Central memory CD4-positive, alpha-beta T cell (primary cell): ENCODE measurements around the gene TRPV3.
"Not testable (repeated sequence)": the region's sequence is repeated elsewhere in the genome, so short reads cannot be mapped to it uniquely, and the experiment has no call there.

Experiments
- DNase-seq: peaks from one replicate; pipeline ENCODE4 v3.0.0; 2022

TRPV3 gene

DNA sequence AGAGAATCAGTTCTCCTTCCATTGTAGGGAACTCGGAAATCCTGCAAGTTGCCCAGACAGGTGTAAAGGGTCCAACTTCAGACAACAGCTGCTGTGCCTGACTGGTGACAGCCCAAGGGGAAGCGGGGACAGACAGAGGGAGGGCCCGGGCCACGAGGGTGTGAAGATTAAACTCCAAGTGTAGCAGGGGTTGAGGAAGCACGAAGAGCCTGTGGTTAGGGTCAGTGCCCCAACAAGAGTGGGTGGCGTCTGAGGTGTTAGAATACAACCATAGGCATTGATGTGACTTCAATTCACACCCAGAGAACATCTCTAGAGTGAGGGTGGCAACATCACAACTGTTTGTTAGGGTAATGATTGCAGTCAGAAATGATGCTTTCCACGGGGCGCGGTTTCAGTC is 42.7 kb downstream of the TRPV3 start:
- DNase-seq = no peak

DNA sequence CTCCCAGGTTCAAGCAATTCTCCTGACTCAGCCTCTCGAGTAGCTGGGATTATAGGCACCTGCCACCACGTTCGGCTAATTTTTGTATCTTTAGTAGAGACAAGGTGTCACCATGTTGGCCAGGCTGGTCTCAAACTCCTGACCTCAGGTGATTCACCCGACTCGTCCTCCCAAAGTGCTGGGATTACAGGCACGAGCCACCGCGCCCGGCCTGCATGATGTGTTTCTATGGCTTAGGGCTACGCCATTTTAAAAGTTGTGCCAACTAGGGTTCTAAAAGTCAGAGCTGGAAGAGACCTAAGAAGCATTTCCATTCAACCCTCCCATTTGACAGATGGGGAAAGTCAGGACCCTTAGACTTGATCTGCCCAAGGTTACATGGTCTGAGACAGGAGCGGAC is 43.4 kb downstream of the TRPV3 start:
- not testable (repeated sequence) for DNase-seq

DNA sequence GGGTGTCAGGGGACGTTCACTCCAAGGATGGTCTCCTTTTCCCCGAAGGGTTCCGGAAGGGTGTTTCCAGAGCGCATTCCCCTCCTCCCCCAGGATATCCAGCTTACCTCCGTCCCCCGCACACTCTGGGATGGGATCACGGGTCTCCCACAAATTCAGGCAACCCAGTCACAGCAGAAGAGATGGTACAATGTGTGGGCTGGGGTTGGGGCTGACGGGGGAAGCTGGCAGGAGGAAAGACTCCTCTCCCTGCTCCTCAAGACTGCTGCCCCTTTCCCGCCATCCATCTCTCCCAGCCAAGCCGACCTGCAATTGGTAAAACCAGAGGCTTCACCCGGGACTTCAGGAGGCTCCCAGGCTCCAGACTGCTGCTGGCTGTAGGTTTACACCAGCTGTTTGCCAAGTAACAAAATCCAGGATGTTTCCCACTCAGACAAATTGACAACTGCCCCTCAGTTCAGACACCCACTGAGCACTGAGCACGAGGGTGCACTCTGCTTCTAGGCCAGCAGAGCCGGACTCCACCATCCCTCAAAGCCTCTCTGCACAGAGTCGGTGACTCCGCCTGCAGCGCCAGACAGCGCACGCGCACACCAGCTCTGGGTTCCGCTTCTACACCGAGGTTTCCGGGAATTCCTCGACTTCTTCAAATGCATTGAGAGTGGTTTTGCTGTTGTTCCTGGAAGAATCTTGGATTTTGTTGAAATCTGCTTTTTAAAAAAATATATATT is 44.1 kb downstream of the TRPV3 start:
- DNase-seq = no peak

DNA sequence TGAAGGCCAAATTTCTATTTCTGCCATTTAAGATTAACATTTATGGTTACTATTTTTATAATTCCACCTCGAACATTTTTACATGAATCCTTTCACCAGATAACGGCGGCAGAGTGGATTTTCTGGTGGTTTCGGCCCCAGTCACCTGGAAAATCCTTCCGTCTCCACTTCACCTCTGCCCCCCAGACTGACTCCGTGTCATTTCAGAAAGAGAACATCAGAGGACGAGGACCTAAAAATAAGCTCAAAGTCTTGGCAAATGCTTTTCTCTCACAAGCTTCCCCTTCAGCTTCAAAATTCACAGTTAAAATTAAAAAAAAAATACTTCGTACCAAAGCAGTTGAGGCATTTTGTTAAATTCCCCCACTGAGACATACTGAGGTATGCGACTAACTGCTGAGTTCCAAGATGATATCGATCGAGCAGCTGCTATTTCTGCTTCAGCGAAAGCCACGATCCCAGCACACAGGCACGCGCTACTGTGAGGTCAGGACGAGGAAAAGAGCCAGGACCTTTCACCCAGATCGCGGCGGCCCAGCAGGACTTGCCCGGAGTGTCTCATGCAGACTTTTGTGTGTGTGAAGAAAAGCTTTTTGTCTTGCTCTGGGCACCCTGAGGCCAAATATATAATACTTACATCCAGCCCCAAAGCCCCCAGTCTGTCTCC is 45.0 kb downstream of the TRPV3 start:
- no peak for DNase-seq

DNA sequence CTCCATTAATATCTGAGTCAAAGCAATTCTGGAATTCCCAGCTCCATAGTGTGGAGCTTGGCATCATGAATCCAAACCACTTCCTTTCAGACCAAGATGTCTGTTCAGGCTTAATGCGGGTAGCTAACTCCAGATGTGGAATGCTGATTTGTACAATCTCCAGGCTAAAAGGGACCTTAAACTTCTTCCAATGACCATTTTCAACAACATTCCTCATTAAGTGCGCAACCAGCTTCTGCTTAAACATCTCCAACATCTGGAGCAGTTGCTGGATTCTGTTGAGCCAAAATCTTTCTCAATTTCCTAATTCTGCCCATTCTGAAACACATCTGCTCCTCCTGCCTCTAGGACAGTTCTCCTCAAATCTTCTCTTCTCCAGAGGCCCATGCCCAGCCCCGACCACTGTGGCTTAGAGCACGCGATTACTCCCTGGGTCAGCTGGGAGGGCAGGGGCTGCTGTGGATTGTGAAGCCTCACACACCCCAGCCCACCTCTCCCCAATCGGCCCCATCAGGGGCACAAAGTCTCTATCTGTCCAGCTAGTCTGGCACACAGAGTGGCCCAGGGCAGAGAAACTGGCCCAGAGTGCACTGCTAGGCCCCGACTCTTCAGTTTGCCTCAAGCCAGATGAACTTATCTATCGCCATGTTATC is 45.6 kb downstream of the TRPV3 start:
- DNase-seq = no peak

- no peak for DNase-seq
These were observed 47.5 kb downstream of the TRPV3 start for GRCh38 chr17:3510090-3510489.

- no peak for DNase-seq
These were observed 49.7 kb downstream of the TRPV3 start for GRCh38 chr17:3507869-3508268.

DNA sequence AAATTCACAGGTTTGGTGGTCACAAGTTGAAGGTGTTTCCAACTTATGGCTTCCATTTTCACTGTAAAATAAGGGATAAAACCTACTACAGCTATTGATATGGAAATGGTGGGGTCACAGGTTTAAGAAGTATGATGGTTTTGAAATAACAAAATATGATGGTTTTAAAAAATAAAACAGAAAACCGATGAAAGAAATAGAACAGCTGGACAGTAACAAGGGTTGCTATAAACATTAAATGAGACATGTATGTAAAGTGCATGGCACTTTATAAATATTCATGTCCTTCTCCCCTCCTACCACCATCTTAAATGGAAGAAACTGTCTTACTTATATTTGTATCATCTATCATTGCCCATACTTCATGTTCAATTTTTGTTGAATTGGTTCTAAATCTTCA is 50.5 kb downstream of the TRPV3 start:
- no peak for DNase-seq

DNA sequence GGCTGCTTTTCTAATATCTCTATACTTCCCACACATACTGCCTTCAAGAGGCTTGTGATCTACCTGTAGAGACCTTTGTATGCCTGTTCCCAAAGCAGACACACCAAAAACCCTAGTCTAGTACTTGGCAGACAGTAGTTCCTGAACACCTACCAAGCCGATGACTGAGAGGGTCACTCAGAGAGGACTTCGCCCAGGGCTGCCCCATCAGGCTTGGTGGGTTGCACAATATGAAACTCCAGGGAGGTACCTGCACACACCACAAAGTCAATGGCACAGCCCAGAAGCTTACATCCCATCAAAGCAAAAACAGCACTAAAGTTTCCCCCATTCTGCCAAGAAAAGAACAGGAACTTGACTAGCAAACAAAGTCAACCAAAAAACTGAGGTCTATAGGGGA is 51.6 kb downstream of the TRPV3 start:
- DNase-seq = no peak

GRCh38 chr17:3505008-3505407 is 52.6 kb downstream of the TRPV3 start:
- DNase-seq = no peak

DNA sequence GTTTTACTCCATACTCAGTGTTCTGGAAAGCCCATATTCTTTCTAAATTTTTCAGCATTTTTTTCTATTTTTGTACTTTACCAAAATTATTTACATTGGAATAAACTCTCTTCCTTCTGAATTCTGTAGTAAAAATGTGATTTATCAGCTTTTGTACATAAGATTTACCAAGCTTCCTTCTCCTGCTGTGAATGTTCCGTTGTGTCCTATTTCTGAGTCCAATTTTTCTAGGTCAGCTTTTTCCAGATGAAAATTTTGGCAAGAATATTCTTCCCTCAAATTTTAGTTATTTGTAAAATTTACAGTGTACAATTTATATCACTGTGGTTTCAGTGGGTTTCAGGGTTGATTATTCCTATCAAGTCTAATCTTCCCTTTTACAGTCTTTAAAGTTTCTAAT is 54.3 kb downstream of the TRPV3 start:
- DNase-seq = no peak

DNA sequence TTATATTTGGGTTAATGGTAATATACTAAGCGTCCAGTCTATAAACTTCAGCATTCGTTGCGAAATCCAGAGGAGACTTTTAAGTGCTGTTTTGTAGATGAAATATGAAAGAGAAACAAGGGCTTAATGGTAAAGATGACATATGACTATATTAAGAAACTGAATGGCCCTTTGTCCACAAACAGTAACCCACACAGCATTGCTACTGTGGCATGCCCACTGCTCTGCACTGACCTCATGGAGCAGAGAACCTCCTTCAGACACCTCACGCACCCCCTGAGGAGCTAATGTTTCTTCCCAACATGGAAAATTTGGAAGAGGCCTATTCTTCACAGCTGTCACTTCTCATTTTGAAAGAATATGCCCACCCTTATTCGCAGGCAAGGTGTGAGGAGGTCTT is 55.1 kb downstream of the TRPV3 start:
- no peak for DNase-seq

DNA sequence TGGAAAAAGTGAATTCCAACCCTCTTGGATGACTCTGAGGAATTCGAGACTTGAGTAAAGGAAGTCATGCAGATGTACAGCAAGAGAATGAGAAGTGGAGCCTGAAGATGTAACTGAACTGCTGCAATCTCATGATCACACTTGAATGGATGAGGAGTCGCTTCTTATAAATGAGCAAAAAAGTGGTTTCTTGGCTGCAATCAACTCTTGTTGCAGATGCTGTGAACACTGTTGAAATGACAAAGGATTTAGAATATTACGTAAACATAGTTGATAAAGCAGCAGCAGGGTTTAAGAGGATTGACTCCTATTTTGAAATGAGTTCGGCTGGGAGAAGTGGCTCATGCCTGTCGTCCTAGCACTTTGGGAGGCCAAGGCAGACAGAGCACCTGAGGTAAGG is 56.3 kb downstream of the TRPV3 start:
- no peak for DNase-seq

GRCh38 chr17:3497101-3497500 is 60.5 kb downstream of the TRPV3 start:
- no peak for DNase-seq

GRCh38 chr17:3485481-3486068 is 72.0 kb downstream of the TRPV3 start:
- no peak for DNase-seq

- DNase-seq = no peak
These were observed 74.8 kb downstream of the TRPV3 start for GRCh38 chr17:3482852-3483251.

GRCh38 chr17:3479988-3480387 is 77.6 kb downstream of the TRPV3 start:
- no peak for DNase-seq

GRCh38 chr17:3475812-3476610 is 81.6 kb downstream of the TRPV3 start, which contains the start of gene ASPA:
Gene ASPA, plus strand, starts transcription at chr17:3475997. Its CDS starts 163 bp downstream, at chr17:3476160.
- no peak for DNase-seq

DNA sequence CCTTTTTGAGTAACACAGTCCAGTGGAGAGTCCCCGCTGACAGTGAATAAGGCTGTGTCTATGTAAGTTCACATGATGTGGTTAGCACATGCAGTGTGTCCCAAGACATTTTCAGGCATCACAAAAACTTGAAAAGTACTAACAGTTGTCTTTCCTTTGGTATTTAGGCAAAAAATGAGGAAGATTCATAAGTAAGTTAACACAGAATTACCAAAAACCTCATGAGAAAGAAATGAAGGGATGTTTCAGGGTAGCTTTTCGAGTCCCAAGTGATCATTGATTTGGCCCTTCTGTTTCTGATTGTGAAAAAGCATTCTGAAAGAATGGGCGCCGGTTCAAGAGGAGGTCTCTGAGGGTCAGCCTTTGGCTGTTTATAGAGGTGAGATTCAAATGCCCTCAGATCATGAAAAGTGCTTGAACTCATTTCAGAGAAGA is 82.3 kb downstream of the TRPV3 start:
- DNase-seq = no peak

DNA sequence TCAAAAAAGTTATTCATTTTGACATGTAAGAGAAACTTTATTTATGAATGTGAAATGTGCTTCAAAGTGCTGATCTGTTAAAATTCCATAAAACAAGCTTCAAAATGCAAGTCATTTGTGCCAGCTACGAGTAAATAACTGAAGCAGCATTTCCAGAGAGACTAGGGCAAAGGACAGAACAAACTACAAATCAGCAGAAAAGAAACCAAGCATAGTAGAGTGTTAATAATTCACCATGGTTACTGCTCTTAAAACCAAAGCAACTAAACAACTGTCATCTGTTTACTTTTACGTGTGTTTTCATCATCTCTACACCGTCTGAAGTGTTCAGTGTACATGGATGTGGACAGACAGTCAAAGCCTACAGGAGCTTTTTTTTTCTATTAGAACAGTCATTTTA is 83.4 kb downstream of the TRPV3 start:
- DNase-seq = no peak

- no peak for DNase-seq
These were observed 85.5 kb downstream of the TRPV3 start for GRCh38 chr17:3472137-3472536.

DNA sequence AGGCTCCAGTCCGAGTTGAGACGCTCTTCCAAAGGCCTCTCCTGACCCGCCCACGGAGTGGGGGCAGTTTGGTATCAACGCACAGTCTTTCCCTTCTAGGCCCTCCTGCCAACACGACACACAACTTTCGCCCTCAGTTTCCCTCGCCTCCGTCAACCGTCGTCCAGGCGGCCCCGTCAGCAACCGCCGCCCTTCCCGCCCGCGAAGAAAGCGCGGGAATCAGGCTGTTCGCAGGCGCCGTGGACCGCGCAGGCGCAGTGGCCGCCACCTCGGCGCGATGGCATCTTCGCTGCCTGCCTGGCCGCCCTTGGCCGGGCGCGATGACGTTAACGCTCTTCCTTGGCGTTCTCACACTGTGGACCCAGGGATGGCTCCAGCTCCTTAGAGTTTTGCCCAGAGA is 86.0 kb downstream of the TRPV3 start, which contains the start of gene SPATA22:
Gene SPATA22, minus strand, starts transcription at position 221 of the 400 bp plus-strand sequence. CDS start 2,494 bp downstream, outside the sequence.
- DNase-seq = no peak

DNA sequence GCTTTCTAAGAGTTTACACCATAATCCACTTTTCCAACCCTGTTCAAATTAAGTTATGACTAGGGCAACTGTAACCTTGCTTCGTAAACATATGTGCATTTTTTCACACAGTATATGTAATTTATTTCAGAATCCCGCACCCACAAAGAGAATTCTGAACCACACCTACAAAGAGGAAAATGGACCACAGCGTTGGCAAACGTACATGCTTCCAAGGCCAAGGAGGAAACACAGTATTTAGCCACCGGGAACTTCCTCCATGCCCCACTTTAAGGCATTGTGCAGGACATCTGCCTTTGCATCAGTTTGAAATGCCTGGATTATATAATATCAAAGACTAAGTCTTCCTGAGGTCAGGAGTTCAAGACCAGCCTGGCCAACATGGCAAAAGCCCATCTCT is 88.1 kb downstream of the TRPV3 start:
- DNase-seq = no peak
